Neutrophil (primary cell): Measurements from ENCODE around the gene EGR2.

Source experiments
- H3K27ac ChIP-seq: fragments of 200-600 bp; sonication (generic); 2 replicates; pipeline ENCODE4 v1.5.1; 2016; ENCODE audit warnings: mild to moderate bottlenecking, moderate library complexity
- H3K27me3 ChIP-seq: fragments of 200-600 bp; sonication (generic); 2 replicates; pipeline ENCODE4 v1.6.0; 2016; ENCODE audit warnings: mild to moderate bottlenecking
- H3K36me3 ChIP-seq: fragments of 200-600 bp; sonication (generic); 2 replicates; pipeline ENCODE4 v1.5.1; 2017
- H3K4me1 ChIP-seq, 2 experiments: fragments of 200-600 bp in 1 of 2; sonication (generic) in 1 of 2; 1 replicate in 1 of 2; 2 replicates in 1 of 2; pipeline versions ENCODE4 v1.5.1 to v1.6.1; 2013 to 2016; ENCODE audit warnings: low read depth in 1 of 2, low read length in 1 of 2, mild to moderate bottlenecking in 1 of 2, moderate library complexity in 1 of 2; ENCODE audit not compliant: control insufficient read depth in 1 of 2, insufficient read depth in 1 of 2
- H3K4me3 ChIP-seq, 2 experiments: fragments of 200-600 bp in 1 of 2; sonication (generic) in 1 of 2; 1 replicate in 1 of 2; 2 replicates in 1 of 2; pipeline ENCODE4 v1.5.1; 2013 to 2016; ENCODE audit warnings: low read depth in 1 of 2, low read length in 1 of 2, mild to moderate bottlenecking in 1 of 2, moderate library complexity in 1 of 2
- H3K9me3 ChIP-seq: fragments of 200-600 bp; sonication (generic); 2 replicates; pipeline ENCODE4 v1.5.1; 2016
- TF ChIP-seq, protein P1 (sequence below): fragments of 200-600 bp; sonication (generic); IDR thresholded peaks from 2 replicates; pipeline ENCODE4 v1.5.1; 2016; ENCODE audit warnings: antibody characterized with exemption

EGR2 gene

GRCh38 chr10:62831346-62831745 is 15.2 kb upstream of the EGR2 start:
- Histone ChIP-seq H3K27me3 (peaks cover 10% of the 10 kb centered on the region), H3K4me3 (no peak overlapping the region), H3K27ac (no peak overlapping the region), H3K36me3 (no peaks in the 10 kb centered on the region), H3K9me3 (no peaks in the 10 kb centered on the region), H3K4me1 (no peaks in the 10 kb centered on the region)
- TF ChIP-seq, protein P1, sequence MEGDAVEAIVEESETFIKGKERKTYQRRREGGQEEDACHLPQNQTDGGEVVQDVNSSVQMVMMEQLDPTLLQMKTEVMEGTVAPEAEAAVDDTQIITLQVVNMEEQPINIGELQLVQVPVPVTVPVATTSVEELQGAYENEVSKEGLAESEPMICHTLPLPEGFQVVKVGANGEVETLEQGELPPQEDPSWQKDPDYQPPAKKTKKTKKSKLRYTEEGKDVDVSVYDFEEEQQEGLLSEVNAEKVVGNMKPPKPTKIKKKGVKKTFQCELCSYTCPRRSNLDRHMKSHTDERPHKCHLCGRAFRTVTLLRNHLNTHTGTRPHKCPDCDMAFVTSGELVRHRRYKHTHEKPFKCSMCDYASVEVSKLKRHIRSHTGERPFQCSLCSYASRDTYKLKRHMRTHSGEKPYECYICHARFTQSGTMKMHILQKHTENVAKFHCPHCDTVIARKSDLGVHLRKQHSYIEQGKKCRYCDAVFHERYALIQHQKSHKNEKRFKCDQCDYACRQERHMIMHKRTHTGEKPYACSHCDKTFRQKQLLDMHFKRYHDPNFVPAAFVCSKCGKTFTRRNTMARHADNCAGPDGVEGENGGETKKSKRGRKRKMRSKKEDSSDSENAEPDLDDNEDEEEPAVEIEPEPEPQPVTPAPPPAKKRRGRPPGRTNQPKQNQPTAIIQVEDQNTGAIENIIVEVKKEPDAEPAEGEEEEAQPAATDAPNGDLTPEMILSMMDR: no peak

- Histone ChIP-seq H3K36me3 (no peaks in the 10 kb centered on the region), H3K4me1 (no peaks in the 10 kb centered on the region), H3K4me3 (no peak overlapping the region), H3K27ac (no peak overlapping the region), H3K9me3 (no peaks in the 10 kb centered on the region), H3K27me3 (peaks cover 5% of the 10 kb centered on the region)
- TF ChIP-seq, protein P1: no peak
These were observed 14.5 kb upstream of the EGR2 start for GRCh38 chr10:62830679-62831078.

DNA sequence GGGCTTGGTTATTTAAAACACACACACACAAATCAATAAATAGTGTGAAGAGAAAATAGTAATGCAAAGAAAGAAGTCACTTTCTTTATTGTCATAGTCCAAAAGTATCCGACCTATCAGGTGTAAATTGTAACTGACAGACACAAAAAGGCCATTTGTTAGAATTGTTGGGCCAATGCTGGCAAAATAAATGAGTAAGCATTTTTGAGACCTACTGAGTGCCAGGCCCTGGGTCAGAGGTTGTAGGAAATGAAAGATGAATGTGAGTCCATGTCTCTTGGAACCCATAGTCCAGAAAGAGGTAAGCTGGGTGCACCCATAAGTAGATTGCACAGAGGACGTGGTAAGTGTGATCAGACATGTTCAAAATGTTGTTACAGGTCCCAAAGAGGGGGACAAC is 13.5 kb upstream of the EGR2 start:
- TF ChIP-seq, protein P1: no peak
- H3K36me3 ChIP-seq: no peaks in the 10 kb centered on the region
- peaks cover 6% of the 10 kb centered on the region for H3K27me3 ChIP-seq
- no peak overlapping the region for H3K4me3 ChIP-seq
- no peak overlapping the region for H3K27ac ChIP-seq
- no peaks in the 10 kb centered on the region for H3K9me3 ChIP-seq
- no peaks in the 10 kb centered on the region for H3K4me1 ChIP-seq

DNA sequence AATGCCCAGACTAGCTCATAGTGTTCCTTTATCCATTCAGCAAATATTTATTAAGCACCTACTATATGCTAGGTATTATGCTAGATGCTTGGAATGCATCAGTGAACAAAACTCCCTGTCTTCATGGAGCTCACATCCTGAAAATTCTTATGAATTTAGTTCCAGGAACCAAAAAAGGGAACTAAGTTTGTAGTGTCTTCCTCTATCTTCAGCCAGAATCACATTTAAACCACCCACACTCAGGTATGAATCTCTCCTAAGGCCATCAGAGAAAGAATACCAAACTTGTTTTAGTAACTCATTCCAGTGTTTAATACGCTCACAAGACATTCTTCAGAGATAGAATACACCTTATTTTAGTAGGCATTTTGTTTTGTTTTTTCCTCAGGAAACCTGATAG is 10.1 kb upstream of the EGR2 start:
- TF ChIP-seq, protein P1: no peak
- H3K27ac ChIP-seq: no peak overlapping the region
- H3K9me3 ChIP-seq: no peaks in the 10 kb centered on the region
- no peaks in the 10 kb centered on the region for H3K36me3 ChIP-seq
- peaks cover 35% of the 10 kb centered on the region for H3K27me3 ChIP-seq
- no peak overlapping the region for H3K4me3 ChIP-seq
- no peaks in the 10 kb centered on the region for H3K4me1 ChIP-seq

DNA sequence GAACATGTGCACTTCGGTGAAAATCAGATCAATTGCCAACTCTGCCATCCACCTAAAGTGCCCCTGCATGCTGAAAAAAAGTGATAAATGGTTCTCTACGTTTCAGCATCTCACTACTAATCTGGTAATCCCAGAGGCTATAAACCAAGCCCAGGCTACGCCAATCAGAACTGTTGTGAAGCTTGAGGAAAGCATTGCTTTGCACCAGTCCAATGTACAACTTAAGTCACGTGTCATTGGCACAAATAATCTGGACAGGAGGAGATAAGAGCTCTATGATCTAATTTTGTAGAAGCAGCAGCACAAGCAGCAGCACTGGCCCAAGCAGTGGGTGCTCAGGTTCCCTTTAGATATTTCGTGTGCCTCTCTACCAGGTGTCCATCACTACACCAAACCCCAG is 4.4 kb upstream of the EGR2 start:
- H3K4me1 ChIP-seq: peaks cover 22 to 24% of the 10 kb centered on the region in 2 experiments
- TF ChIP-seq, protein P1: no peak
- no peak overlapping the region for H3K27ac ChIP-seq
- H3K36me3 ChIP-seq: no peaks in the 10 kb centered on the region
- no peak overlapping the region for H3K4me3 ChIP-seq
- peaks cover 75% of the 10 kb centered on the region for H3K27me3 ChIP-seq
- H3K9me3 ChIP-seq: no peaks in the 10 kb centered on the region
